ENCODE data around the gene RANBP1.

GRCh38 chr22:20101638-20102037, 14.3 kb upstream of the RANBP1 start:
- TF ChIP-seq TARDBP (IDR thresholded peaks at IDR 0.05), result no peak
- TF ChIP-seq FOXA1 (IDR thresholded peaks at IDR 0.05), result no peak

Measured in HEK293T (cell line).